ENCODE measurements around the gene IP6K1.

Gene IP6K1

DNA sequence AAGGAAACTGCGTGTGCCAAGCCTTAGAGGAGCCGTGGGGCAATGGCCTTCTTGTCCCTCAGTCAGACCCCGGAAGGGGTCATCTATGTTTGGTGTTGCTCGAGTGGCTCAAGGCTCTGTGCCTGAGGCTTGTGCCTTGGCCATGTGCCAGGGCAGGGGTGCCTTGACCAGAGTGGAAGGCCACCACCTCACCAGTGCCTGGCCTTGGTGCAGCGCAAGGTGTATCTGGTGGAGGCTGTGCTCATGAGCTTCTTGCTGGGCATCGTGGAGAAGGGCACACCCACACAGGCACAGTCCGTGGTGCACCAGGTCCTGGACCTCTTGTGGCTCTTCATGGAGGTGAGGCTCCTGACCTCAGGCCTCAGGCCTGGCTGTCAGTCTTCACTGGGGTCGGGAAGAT is 86.3 kb downstream of the IP6K1 start:
- ChIA-PET POLR2A (no interaction called here), CTCF (interaction anchor here (0.6 to 3.4 kb wide), 2 partner anchors 28 to 160 kb away, joined by 4 to 17 read pairs; no protein-coding TSS in a partner anchor)

DNA sequence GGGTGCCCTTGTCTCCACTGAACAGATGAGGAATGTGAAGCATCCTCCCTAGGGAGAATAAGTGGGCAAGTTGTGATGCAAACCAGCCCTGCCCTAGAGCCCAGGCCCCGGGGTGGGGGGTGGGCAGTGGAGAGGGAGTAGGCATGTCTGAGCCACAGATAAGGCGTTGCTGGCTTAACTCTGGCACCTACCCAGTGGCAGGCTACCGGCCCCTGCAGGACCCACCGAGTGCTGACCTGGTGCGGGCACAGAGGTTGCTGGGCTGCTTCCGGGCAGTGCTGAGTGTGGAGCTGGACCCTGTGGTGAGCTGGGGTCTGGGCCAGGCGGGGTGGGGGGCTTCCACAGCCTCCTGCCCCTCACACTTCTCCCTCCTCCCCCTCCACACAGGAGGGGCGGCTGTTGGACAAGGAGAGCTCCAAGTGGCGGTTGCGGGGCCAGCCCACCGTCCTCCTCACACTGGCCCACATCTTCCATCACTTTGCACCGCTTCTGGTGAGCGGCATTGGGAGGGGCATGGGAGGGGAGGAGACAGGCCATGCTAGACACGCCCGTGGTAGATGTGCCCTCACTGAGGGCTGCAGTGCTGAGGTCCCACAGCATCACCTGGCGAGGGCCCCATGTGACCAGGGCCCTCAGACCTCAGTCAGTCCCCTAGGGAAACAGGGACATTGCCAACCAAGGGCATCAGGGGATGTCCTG is 86.9 kb downstream of the IP6K1 start:
- CTCF ChIA-PET, result interaction anchor here (3.4 kb wide), 1 partner anchor 160 kb away, joined by 17 read pairs; no protein-coding TSS in a partner anchor
- H3K36me3 ChIP-seq (ENCODE audit: control insufficient read depth in 2 of 2, insufficient read depth in 1 of 2, low read length in 2 of 2), result peaks cover 0 to 75% of the 10 kb centered on the region in 2 experiments; a peak in 1 of 3 replicates
- POLR2A ChIA-PET, result no interaction called here
- no peaks in the 10 kb centered on the region for H3K4me1 ChIP-seq (ENCODE audit: control insufficient read depth, insufficient read depth, low read length)
- H3K9me3 ChIP-seq (ENCODE audit: control insufficient read depth, insufficient read depth, low read depth, low read length), result no peaks in the 10 kb centered on the region
- no peak overlapping the region for H3K4me3 ChIP-seq (ENCODE audit: low read depth, low read length)
- no peak overlapping the region for H3K27ac ChIP-seq (ENCODE audit: extremely low read depth, low read depth, low read length)
- TF ChIP-seq ZNF596 (tag by site-specific recombination; IDR thresholded peaks at IDR 0.05) (no peak), ZNF324 (tag by site-specific recombination; IDR thresholded peaks at IDR 0.05) (no peak), OSR2 (tag by site-specific recombination; IDR thresholded peaks at IDR 0.05) (no peak), ZNF776 (tag by site-specific recombination; IDR thresholded peaks at IDR 0.05; ENCODE audit: borderline replicate concordance) (no peak), ZNF221 (tag by site-specific recombination; IDR thresholded peaks at IDR 0.05; ENCODE audit: borderline replicate concordance) (no peak), ZNF658 (tag by site-specific recombination; IDR thresholded peaks at IDR 0.05) (no peak), SALL2 (tag by site-specific recombination; IDR thresholded peaks at IDR 0.05; ENCODE audit: borderline replicate concordance) (no peak), ZNF23 (tag by site-specific recombination; IDR thresholded peaks at IDR 0.05; ENCODE audit: borderline replicate concordance) (no peak), KLF7 (tag by site-specific recombination; IDR thresholded peaks at IDR 0.05; ENCODE audit: borderline replicate concordance) (no peak), EGR2 (tag by site-specific recombination; IDR thresholded peaks at IDR 0.05; ENCODE audit: low read depth) (no peak), KLF8 (tag by site-specific recombination; IDR thresholded peaks at IDR 0.05) (no peak)
- TF ChIP-seq, protein P1, sequence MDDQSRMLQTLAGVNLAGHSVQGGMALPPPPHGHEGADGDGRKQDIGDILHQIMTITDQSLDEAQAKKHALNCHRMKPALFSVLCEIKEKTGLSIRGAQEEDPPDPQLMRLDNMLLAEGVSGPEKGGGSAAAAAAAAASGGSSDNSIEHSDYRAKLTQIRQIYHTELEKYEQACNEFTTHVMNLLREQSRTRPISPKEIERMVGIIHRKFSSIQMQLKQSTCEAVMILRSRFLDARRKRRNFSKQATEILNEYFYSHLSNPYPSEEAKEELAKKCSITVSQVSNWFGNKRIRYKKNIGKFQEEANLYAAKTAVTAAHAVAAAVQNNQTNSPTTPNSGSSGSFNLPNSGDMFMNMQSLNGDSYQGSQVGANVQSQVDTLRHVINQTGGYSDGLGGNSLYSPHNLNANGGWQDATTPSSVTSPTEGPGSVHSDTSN (CRISPR knock-in tag; IDR thresholded peaks at IDR 0.05), result no peak
- TF ChIP-seq, protein P2, sequence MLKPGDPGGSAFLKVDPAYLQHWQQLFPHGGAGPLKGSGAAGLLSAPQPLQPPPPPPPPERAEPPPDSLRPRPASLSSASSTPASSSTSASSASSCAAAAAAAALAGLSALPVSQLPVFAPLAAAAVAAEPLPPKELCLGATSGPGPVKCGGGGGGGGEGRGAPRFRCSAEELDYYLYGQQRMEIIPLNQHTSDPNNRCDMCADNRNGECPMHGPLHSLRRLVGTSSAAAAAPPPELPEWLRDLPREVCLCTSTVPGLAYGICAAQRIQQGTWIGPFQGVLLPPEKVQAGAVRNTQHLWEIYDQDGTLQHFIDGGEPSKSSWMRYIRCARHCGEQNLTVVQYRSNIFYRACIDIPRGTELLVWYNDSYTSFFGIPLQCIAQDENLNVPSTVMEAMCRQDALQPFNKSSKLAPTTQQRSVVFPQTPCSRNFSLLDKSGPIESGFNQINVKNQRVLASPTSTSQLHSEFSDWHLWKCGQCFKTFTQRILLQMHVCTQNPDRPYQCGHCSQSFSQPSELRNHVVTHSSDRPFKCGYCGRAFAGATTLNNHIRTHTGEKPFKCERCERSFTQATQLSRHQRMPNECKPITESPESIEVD (tag by site-specific recombination; IDR thresholded peaks at IDR 0.05), result no peak
- TF ChIP-seq, protein P3, sequence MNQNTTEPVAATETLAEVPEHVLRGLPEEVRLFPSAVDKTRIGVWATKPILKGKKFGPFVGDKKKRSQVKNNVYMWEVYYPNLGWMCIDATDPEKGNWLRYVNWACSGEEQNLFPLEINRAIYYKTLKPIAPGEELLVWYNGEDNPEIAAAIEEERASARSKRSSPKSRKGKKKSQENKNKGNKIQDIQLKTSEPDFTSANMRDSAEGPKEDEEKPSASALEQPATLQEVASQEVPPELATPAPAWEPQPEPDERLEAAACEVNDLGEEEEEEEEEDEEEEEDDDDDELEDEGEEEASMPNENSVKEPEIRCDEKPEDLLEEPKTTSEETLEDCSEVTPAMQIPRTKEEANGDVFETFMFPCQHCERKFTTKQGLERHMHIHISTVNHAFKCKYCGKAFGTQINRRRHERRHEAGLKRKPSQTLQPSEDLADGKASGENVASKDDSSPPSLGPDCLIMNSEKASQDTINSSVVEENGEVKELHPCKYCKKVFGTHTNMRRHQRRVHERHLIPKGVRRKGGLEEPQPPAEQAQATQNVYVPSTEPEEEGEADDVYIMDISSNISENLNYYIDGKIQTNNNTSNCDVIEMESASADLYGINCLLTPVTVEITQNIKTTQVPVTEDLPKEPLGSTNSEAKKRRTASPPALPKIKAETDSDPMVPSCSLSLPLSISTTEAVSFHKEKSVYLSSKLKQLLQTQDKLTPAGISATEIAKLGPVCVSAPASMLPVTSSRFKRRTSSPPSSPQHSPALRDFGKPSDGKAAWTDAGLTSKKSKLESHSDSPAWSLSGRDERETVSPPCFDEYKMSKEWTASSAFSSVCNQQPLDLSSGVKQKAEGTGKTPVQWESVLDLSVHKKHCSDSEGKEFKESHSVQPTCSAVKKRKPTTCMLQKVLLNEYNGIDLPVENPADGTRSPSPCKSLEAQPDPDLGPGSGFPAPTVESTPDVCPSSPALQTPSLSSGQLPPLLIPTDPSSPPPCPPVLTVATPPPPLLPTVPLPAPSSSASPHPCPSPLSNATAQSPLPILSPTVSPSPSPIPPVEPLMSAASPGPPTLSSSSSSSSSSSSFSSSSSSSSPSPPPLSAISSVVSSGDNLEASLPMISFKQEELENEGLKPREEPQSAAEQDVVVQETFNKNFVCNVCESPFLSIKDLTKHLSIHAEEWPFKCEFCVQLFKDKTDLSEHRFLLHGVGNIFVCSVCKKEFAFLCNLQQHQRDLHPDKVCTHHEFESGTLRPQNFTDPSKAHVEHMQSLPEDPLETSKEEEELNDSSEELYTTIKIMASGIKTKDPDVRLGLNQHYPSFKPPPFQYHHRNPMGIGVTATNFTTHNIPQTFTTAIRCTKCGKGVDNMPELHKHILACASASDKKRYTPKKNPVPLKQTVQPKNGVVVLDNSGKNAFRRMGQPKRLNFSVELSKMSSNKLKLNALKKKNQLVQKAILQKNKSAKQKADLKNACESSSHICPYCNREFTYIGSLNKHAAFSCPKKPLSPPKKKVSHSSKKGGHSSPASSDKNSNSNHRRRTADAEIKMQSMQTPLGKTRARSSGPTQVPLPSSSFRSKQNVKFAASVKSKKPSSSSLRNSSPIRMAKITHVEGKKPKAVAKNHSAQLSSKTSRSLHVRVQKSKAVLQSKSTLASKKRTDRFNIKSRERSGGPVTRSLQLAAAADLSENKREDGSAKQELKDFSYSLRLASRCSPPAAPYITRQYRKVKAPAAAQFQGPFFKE (tag by site-specific recombination; IDR thresholded peaks at IDR 0.05; ENCODE audit: borderline replicate concordance), result no peak
- TF ChIP-seq, protein P4, sequence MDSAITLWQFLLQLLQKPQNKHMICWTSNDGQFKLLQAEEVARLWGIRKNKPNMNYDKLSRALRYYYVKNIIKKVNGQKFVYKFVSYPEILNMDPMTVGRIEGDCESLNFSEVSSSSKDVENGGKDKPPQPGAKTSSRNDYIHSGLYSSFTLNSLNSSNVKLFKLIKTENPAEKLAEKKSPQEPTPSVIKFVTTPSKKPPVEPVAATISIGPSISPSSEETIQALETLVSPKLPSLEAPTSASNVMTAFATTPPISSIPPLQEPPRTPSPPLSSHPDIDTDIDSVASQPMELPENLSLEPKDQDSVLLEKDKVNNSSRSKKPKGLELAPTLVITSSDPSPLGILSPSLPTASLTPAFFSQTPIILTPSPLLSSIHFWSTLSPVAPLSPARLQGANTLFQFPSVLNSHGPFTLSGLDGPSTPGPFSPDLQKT (IDR thresholded peaks at IDR 0.05; ENCODE audit: borderline replicate concordance, low read depth, low read length), result no peak
- TF ChIP-seq, protein P5, sequence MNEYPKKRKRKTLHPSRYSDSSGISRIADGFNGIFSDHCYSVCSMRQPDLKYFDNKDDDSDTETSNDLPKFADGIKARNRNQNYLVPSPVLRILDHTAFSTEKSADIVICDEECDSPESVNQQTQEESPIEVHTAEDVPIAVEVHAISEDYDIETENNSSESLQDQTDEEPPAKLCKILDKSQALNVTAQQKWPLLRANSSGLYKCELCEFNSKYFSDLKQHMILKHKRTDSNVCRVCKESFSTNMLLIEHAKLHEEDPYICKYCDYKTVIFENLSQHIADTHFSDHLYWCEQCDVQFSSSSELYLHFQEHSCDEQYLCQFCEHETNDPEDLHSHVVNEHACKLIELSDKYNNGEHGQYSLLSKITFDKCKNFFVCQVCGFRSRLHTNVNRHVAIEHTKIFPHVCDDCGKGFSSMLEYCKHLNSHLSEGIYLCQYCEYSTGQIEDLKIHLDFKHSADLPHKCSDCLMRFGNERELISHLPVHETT (tag by site-specific recombination; IDR thresholded peaks at IDR 0.05), result no peak

More for the DNA sequence above, 86.3 kb downstream of the IP6K1 start:
- H3K36me3 ChIP-seq (ENCODE audit: control insufficient read depth in 2 of 2, insufficient read depth in 1 of 2, low read length in 2 of 2), result peaks cover 0 to 80% of the 10 kb centered on the region in 2 experiments; a peak in 1 of 3 replicates
- no peak for TF ChIP-seq SP2 (tag by site-specific recombination; IDR thresholded peaks at IDR 0.05)
- no peak for TF ChIP-seq ZNF16 (tag by site-specific recombination; IDR thresholded peaks at IDR 0.05; ENCODE audit: low read depth)
- no peak for TF ChIP-seq ZNF121 (tag by site-specific recombination; IDR thresholded peaks at IDR 0.05)
- TF ChIP-seq, protein P6, sequence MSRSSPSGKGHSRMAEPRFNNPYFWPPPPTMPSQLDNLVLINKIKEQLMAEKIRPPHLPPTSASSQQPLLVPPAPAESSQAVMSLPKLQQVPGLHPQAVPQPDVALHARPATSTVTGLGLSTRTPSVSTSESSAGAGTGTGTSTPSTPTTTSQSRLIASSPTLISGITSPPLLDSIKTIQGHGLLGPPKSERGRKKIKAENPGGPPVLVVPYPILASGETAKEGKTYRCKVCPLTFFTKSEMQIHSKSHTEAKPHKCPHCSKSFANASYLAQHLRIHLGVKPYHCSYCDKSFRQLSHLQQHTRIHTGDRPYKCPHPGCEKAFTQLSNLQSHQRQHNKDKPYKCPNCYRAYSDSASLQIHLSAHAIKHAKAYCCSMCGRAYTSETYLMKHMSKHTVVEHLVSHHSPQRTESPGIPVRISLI (tag by site-specific recombination; IDR thresholded peaks at IDR 0.05), result no peak
- TF ChIP-seq ZNF211 (tag by site-specific recombination; IDR thresholded peaks at IDR 0.05; ENCODE audit: low read depth), result no peak
- no peak for TF ChIP-seq ZBTB7A (tag by site-specific recombination; IDR thresholded peaks at IDR 0.05; ENCODE audit: low read depth)
- no peak for TF ChIP-seq ZNF529 (tag by site-specific recombination; IDR thresholded peaks at IDR 0.05; ENCODE audit: insufficient replicate concordance)
- no peak overlapping the region for H3K27ac ChIP-seq (ENCODE audit: extremely low read depth, low read depth, low read length)
- H3K4me1 ChIP-seq (ENCODE audit: control insufficient read depth, insufficient read depth, low read length), result no peaks in the 10 kb centered on the region
- no peaks in the 10 kb centered on the region for H3K9me3 ChIP-seq (ENCODE audit: control insufficient read depth, insufficient read depth, low read depth, low read length)
- no peak overlapping the region for H3K4me3 ChIP-seq (ENCODE audit: low read depth, low read length)
